IPS-20b (cell line): ENCODE measurements around the gene RFC2.

Experiments
- H3K27ac ChIP-seq: one replicate; pipeline ENCODE4 v1.5.1; 2013; ENCODE audit warnings: low read length
- H3K27me3 ChIP-seq: 2 replicates; pipeline ENCODE4 v1.6.1; 2013; ENCODE audit warnings: mild to moderate bottlenecking, low read length, inconsistent platforms; ENCODE audit not compliant: insufficient read depth
- H3K36me3 ChIP-seq: 2 replicates; pipeline ENCODE4 v1.6.1; 2013; ENCODE audit warnings: low read depth, mild to moderate bottlenecking, inconsistent platforms, low read length, moderate library complexity; ENCODE audit not compliant: insufficient read depth
- H3K4me1 ChIP-seq: 2 replicates; pipeline ENCODE4 v1.6.1; 2013; ENCODE audit warnings: mild to moderate bottlenecking, control low read depth, inconsistent platforms, low read length, moderate library complexity; ENCODE audit not compliant: insufficient read depth
- H3K4me3 ChIP-seq: 2 replicates; pipeline ENCODE4 v1.5.1; 2013; ENCODE audit warnings: mild to moderate bottlenecking, low read length, inconsistent platforms
- H3K9ac ChIP-seq: 2 replicates; pipeline ENCODE4 v1.6.1; 2013; ENCODE audit warnings: low read depth, mild to moderate bottlenecking, inconsistent platforms, low read length, moderate library complexity
- H3K9me3 ChIP-seq: 2 replicates; pipeline ENCODE4 v1.6.1; 2013; ENCODE audit warnings: mild to moderate bottlenecking, low read depth, low read length, inconsistent platforms; ENCODE audit not compliant: insufficient read depth

RFC2 gene

GRCh38 chr7:74254129-74254857 lies at the start of gene RFC2:
RFC2 (minus strand) TSS chr7:74254399; CDS start chr7:74254383, 16 bp downstream.
- Histone ChIP-seq H3K4me3 (peak within 1 kb of the TSS; percentile 96), H3K27ac (peak within 1 kb of the TSS; percentile 93), H3K9me3 (no peaks in the 10 kb centered on the region), H3K9ac (peak within 1 kb of the TSS; percentile 98), H3K27me3 (no peaks in the 10 kb centered on the region), H3K36me3 (peaks cover 26% of the 10 kb centered on the region), H3K4me1 (no peaks in the 10 kb centered on the region; the same call in 1 of the 2 replicates)

DNA sequence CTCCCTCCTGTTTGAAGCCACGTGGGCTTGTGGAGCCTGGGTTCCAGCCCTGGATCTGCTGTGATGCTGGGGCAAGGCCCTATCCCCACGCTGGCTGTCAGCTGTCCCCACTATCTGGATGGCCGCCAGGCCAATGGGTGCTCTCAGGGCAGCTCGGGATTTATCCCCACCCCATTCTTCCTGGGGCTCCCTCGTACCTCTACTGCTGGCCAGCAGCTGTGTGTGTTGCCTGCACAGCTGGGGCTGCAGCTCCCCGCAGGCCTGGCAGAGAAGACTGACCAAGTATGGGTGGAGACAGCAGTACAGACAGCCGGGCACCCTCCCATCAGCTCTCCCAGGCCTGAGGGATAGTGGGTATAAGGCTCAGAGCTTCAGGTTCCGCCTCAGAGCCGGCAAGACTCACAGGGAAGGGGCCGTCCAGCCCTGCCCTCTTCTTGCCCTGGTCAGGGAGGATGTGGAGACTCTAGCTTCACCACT lies 48.6 kb upstream of the RFC2 start:
- Histone ChIP-seq H3K4me3 (no peak overlapping the region), H3K9me3 (no peaks in the 10 kb centered on the region), H3K27me3 (no peaks in the 10 kb centered on the region), H3K4me1 (no peaks in the 10 kb centered on the region), H3K27ac (no peak overlapping the region), H3K36me3 (no peaks in the 10 kb centered on the region), H3K9ac (no peak overlapping the region)

DNA sequence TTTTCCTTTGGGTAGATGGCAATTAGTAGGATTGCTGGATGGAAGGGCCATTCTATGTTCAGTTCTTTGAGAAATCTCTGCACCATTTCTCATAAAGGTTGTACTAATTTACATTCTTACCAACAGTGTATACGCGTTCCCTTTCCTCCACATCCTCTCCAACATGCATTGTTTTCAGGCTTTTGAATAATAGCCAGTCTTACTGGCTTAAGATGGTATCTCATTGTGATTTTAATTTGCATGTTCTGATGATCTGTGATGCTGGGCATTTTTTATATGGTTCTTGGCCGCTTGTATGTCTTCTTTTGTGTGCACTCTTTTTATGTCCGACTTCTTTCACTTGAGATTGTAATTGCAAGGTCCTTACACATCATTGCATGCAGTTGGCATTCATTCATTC lies 46.7 kb upstream of the RFC2 start:
- Histone ChIP-seq H3K4me3 (no peak overlapping the region), H3K27ac (no peak overlapping the region), H3K36me3 (no peaks in the 10 kb centered on the region), H3K9me3 (no peaks in the 10 kb centered on the region), H3K27me3 (no peaks in the 10 kb centered on the region), H3K4me1 (no peaks in the 10 kb centered on the region), H3K9ac (no peak overlapping the region)

DNA sequence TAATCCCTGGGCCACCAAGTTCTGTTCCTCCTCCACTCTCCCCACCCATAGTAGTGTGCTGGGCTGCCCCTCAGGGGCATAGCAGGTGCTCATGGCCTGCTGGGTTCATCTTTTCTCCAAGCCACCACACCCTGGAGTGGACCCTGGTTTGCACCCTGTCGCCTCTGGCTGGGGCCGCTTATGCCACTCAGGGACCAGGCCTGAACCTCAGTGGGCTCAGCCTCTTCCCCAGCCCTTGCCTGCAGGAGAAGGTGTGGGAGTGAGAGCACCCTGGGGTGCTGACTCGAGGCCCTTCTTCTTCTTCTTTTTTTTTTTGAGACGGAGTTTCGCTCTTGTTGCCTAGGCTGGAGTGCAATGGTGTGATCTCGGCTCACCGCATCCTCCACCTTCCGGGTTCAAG lies 45.2 kb upstream of the RFC2 start:
- Histone ChIP-seq H3K9me3 (no peaks in the 10 kb centered on the region), H3K4me1 (peaks cover 3% of the 10 kb centered on the region; the same call in 1 of the 2 replicates), H3K27me3 (no peaks in the 10 kb centered on the region), H3K9ac (no peak overlapping the region), H3K27ac (no peak overlapping the region), H3K4me3 (no peak overlapping the region), H3K36me3 (no peaks in the 10 kb centered on the region)

DNA sequence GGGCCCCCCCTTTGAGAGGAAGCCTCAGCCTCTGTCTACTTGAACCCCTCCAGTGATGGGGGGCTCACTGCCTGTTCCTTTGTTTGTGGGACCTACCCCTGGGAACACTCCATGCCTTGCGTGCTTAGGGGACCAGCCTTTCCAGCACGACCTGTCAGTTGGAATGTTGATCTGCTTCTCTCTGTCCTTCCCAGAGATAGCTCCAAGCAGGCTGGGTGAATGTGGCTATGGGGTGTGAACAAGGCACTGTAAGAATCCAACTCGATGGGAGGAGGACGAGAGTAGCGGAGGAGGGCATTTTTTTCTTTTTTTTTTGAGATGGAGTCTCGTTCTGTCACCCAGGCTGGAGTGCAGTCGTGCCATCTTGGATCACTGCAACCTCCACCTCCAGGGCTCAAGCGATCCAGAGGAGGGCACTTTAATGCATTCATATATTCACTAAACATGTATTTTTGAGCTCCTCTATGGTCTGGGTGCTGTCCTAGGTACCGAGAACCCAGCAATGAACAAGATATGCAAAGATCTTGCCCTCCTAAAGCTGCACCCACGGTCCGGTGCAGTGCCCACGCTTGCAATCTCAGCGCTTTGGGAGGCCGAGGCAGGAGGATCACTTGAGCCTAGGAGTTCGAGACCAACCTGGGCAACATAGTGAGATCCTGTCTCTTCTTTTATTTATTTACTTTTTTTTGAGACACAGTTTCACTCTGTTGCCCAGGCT lies 43.5 kb upstream of the RFC2 start:
- Histone ChIP-seq H3K36me3 (no peaks in the 10 kb centered on the region), H3K9ac (no peak overlapping the region), H3K27me3 (no peaks in the 10 kb centered on the region), H3K27ac (no peak overlapping the region), H3K4me1 (peaks cover 12% of the 10 kb centered on the region), H3K4me3 (no peak overlapping the region), H3K9me3 (no peaks in the 10 kb centered on the region)

GRCh38 chr7:74294191-74294998 lies 40.2 kb upstream of the RFC2 start:
- no peaks in the 10 kb centered on the region for H3K36me3 ChIP-seq
- peaks cover 19% of the 10 kb centered on the region for H3K27me3 ChIP-seq
- H3K4me3 ChIP-seq: no peak overlapping the region
- no peaks in the 10 kb centered on the region for H3K9me3 ChIP-seq
- no peak overlapping the region; the same call in 1 of the 2 replicates for H3K9ac ChIP-seq
- H3K4me1 ChIP-seq: peaks cover 23% of the 10 kb centered on the region
- H3K27ac ChIP-seq: peak overlapping the region; percentile 14

- Histone ChIP-seq H3K27me3 (peaks cover 24% of the 10 kb centered on the region), H3K36me3 (no peaks in the 10 kb centered on the region), H3K4me3 (no peak overlapping the region), H3K9me3 (no peaks in the 10 kb centered on the region), H3K27ac (no peak overlapping the region), H3K9ac (no peak overlapping the region), H3K4me1 (peaks cover 23% of the 10 kb centered on the region)
Measured at GRCh38 chr7:74293577-74293908, 39.3 kb upstream of the RFC2 start.

DNA sequence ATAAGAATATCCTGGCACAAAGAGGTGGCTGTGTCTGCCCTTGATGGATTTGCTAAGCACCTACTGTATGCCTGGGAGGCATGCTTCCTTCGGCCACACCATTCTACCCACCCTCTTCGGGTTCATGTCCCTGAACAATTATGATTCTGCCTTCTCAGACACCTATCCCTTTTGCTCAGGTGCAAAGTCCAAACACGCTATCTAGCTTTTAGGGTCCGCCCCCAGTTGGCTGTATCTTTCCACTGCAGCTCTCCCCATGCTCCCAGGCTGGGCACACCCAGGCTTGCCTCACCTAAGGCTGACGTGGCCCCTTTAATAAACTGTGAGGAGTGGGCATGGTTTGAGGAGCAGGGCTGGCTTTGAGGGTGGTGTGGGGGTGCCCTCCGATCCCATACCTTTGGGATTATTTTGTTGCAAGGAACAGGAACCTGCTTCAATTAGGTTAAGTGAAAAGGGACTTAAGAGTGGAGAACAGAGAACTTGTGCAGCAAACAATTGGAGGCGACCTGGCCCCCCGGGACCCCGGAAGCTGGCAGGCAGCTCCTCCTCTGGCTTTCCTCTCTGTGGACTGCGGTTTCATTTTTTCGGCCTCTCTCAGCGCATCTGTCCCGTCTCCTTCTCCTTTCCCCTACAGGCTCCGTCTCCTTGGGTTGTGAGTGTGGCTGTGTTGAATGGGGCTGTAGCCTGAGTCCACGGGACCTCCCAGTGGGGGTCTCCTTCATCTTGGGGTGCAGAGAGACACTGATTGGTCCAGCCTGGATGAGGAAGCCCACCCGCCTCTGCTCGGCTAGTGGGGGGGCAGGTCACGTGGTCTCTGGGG lies 38.8 kb upstream of the RFC2 start:
- Histone ChIP-seq H3K27ac (no peak overlapping the region), H3K4me3 (no peak overlapping the region), H3K27me3 (peaks cover 30% of the 10 kb centered on the region), H3K36me3 (no peaks in the 10 kb centered on the region), H3K9ac (no peak overlapping the region), H3K9me3 (no peaks in the 10 kb centered on the region), H3K4me1 (peaks cover 27% of the 10 kb centered on the region)

DNA sequence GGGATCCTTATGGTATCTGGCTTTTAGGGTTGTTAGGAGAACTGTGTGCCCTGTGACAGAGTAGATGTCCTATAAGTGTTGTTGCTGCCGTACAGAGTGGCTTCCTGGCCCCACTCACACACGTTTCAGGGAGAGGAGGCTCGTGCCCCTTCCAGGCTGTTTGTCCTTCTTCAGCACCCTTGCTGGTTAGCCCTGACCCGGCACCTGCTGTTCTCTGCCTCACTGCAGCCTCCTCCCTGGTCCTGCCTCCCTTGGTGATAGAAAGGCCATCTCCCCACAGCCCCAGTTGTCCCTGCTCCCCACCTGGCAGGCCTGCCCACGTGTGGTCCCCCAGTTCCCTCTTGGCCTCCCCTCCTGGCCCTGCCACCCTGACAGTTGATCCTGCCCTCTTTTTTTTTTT lies 37.3 kb upstream of the RFC2 start:
- no peak overlapping the region for H3K27ac ChIP-seq
- H3K9ac ChIP-seq: no peak overlapping the region
- H3K4me1 ChIP-seq: peaks cover 27% of the 10 kb centered on the region
- H3K9me3 ChIP-seq: no peaks in the 10 kb centered on the region
- H3K27me3 ChIP-seq: peaks cover 31% of the 10 kb centered on the region
- no peak overlapping the region for H3K4me3 ChIP-seq
- no peaks in the 10 kb centered on the region for H3K36me3 ChIP-seq

DNA sequence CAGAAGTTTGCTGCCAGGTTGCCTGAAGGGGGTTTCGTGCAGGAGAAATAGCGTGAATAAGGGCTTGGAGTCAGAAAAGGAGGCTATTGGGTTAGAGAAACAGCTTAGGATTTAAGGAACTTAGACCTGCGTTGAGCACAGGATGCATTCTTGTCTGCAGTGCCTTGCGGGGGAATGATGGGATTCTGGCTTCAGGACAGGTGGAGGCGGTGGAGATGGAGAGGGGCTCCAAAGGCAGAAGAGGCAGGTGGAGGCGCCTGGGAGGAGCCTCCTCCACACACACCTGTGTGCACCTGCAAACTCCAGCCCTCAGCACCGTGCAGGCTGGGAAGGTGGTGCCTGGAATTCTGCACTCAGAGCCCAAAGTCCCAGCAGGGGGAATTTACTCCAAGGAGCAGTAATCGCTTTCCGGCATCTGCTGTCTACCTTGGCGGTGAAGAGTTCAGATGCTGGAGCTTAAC lies 36.8 kb upstream of the RFC2 start:
- Histone ChIP-seq H3K4me3 (peak overlapping the region; percentile 81), H3K36me3 (no peaks in the 10 kb centered on the region), H3K27me3 (peaks cover 31% of the 10 kb centered on the region), H3K27ac (no peak overlapping the region), H3K4me1 (peaks cover 27% of the 10 kb centered on the region), H3K9ac (peak overlapping the region; percentile 75; the same call in 1 of the 2 replicates), H3K9me3 (no peaks in the 10 kb centered on the region)

DNA sequence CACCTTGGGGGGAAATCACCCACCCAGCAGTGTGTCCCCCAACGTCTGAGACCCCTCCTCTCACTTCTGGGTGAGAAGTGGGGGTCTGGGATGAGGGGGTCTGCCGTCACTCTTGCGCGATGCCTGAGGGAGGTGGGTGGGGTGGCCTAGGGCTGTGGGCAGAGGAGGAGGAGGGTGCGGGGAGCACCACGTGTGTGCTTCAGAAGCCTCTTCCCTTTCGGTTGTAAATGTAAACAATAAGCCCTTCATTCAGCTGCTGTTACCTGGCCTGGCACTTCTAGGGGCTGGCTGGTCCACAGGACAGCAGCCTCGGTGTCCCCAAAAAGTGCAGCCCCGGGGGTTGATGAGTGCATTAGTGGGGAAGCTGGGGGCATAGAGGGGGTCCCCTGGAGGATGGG lies 36.4 kb upstream of the RFC2 start:
- Histone ChIP-seq H3K27ac (no peak overlapping the region), H3K4me3 (peak overlapping the region; percentile 81), H3K27me3 (peaks cover 31% of the 10 kb centered on the region), H3K9ac (peak overlapping the region; percentile 75; the same call in 1 of the 2 replicates), H3K4me1 (peaks cover 27% of the 10 kb centered on the region), H3K9me3 (no peaks in the 10 kb centered on the region), H3K36me3 (no peaks in the 10 kb centered on the region)
